Neuronal stem cell (in vitro differentiated cells): Measurements from ENCODE around the gene RRAGC. TPM values are rescaled to one million over a fixed set of nuclear protein-coding genes. Genes with fewer than 3 reads are reported as not detected.
A peak's percentile ranks its signal among the peaks of the same experiment; 100 is the strongest.

Experiments used
- DNase-seq: peaks from one replicate; pipeline ENCODE4 v3.0.0-alpha.2; 2013; ENCODE audit warnings: low spot score
- H2AFZ ChIP-seq: one replicate; pipeline ENCODE4 v1.6.1; 2013; ENCODE audit warnings: mild to moderate bottlenecking, low read length, inconsistent platforms
- H2AK5ac ChIP-seq: 2 replicates; pipeline ENCODE4 v1.6.1; 2013; ENCODE audit warnings: low read depth, mild to moderate bottlenecking, inconsistent platforms, low read length, moderate library complexity, mixed read lengths
- H2BK120ac ChIP-seq: 2 replicates; pipeline ENCODE4 v1.6.1; 2013; ENCODE audit warnings: low read depth, mild to moderate bottlenecking, inconsistent platforms, low read length, moderate library complexity, mixed read lengths
- H2BK12ac ChIP-seq: one replicate; pipeline ENCODE4 v1.6.1; 2013; ENCODE audit warnings: low read length, inconsistent platforms
- H2BK15ac ChIP-seq: 2 replicates; pipeline ENCODE4 v1.6.1; 2013; ENCODE audit warnings: mild to moderate bottlenecking, low read length, inconsistent platforms, mixed read lengths
- H2BK5ac ChIP-seq: one replicate; pipeline ENCODE4 v1.6.1; 2013; ENCODE audit warnings: inconsistent platforms, mild to moderate bottlenecking, low read length, moderate library complexity
- H3K14ac ChIP-seq: one replicate; pipeline ENCODE4 v1.6.1; 2013; ENCODE audit warnings: low read length, inconsistent platforms
- H3K18ac ChIP-seq: 2 replicates; pipeline ENCODE4 v1.6.1; 2013; ENCODE audit warnings: low read length, inconsistent platforms
- H3K23ac ChIP-seq: 2 replicates; pipeline ENCODE4 v1.6.1; 2013; ENCODE audit warnings: low read depth, mild to moderate bottlenecking, mixed read lengths, low read length, inconsistent platforms; ENCODE audit not compliant: poor library complexity
- H3K27ac ChIP-seq: replicated peaks from 3 replicates; pipeline ENCODE4 v1.5.1; 2013; ENCODE audit warnings: low read length, inconsistent platforms
- H3K27me3 ChIP-seq, 3 experiments: 2 replicates each; pipeline ENCODE4 v1.6.1; 2013; ENCODE audit warnings: low read length in 3 of 3, mild to moderate bottlenecking in 2 of 3, inconsistent platforms in 1 of 3, low read depth in 1 of 3, mixed read lengths in 1 of 3, moderate library complexity in 1 of 3; ENCODE audit not compliant: control insufficient read depth in 3 of 3, insufficient read depth in 3 of 3
- H3K36me3 ChIP-seq, 2 donors: replicated peaks in 1 of 2; 2 replicates each; pipeline ENCODE4 v1.6.1; 2013; ENCODE audit warnings: low read length in 2 of 2; ENCODE audit not compliant: control insufficient read depth in 2 of 2, insufficient read depth in 2 of 2
- H3K4ac ChIP-seq: 2 replicates; pipeline ENCODE4 v1.6.1; 2013; ENCODE audit warnings: inconsistent platforms, mild to moderate bottlenecking, low read length, moderate library complexity
- H3K4me1 ChIP-seq, 2 donors: 1 replicate in 1 of 2; 2 replicates in 1 of 2; pipeline ENCODE4 v1.6.1; 2013; ENCODE audit warnings: low read length in 2 of 2, low read depth in 1 of 2; ENCODE audit not compliant: control insufficient read depth in 2 of 2, insufficient read depth in 1 of 2
- H3K4me2 ChIP-seq: one replicate; pipeline ENCODE4 v1.6.1; 2013; ENCODE audit warnings: mild to moderate bottlenecking, low read length, inconsistent platforms; ENCODE audit not compliant: insufficient read depth, poor library complexity, severe bottlenecking
- H3K4me3 ChIP-seq, 2 donors: 2 replicates each; pipeline ENCODE4 v1.5.1; 2013; ENCODE audit warnings: low read length in 2 of 2, mild to moderate bottlenecking in 2 of 2, inconsistent platforms in 1 of 2, moderate library complexity in 1 of 2
- H3K79me1 ChIP-seq: one replicate; pipeline ENCODE4 v1.6.1; 2013; ENCODE audit warnings: low read depth, mild to moderate bottlenecking, inconsistent platforms, low read length, moderate library complexity
- H3K9ac ChIP-seq: one replicate; pipeline ENCODE4 v1.6.1; 2013; ENCODE audit warnings: mild to moderate bottlenecking, low read depth, low read length, inconsistent platforms; ENCODE audit not compliant: poor library complexity
- H3K9me3 ChIP-seq, 2 donors: replicated peaks in 1 of 2; 2 replicates each; pipeline versions ENCODE3 to v1.6.1; 2013; ENCODE audit warnings: low read length in 2 of 2, mild to moderate bottlenecking in 2 of 2, inconsistent platforms in 1 of 2, low read depth in 1 of 2, mixed read lengths in 1 of 2, moderate library complexity in 1 of 2; ENCODE audit not compliant: control insufficient read depth in 2 of 2, insufficient read depth in 1 of 2
- H4K8ac ChIP-seq: one replicate; pipeline ENCODE4 v1.6.1; 2013; ENCODE audit warnings: low read depth, mild to moderate bottlenecking, inconsistent platforms, low read length, moderate library complexity
- H4K91ac ChIP-seq: one replicate; pipeline ENCODE4 v1.6.1; 2013; ENCODE audit warnings: low read length, low read depth, mild to moderate bottlenecking, inconsistent platforms; ENCODE audit not compliant: poor library complexity
- WGBS, 2 donors: extraction: QIAGEN DNeasy Blood & Tissue Kit; methylation state at CpG; one replicate each; pipeline ENCODE4 v1.1.7; 2013; ENCODE audit warnings: missing lambda C conversion rate in 2 of 2, mixed read lengths in 1 of 2; ENCODE audit not compliant: insufficient read length in 2 of 2, insufficient replicate concordance in 1 of 2; ENCODE audit errors: extremely low coverage in 2 of 2; 5-methylcytosine and 5-hydroxymethylcytosine counted together
- polyA plus RNA-seq, 2 experiments: library from polyadenylated mRNA; stranded (reverse); fragments of 200-250 nt; gene quantifications; one replicate each; pipeline ENCODE4 v1.2.3, GENCODE V29; 2013

RRAGC gene, protein sequence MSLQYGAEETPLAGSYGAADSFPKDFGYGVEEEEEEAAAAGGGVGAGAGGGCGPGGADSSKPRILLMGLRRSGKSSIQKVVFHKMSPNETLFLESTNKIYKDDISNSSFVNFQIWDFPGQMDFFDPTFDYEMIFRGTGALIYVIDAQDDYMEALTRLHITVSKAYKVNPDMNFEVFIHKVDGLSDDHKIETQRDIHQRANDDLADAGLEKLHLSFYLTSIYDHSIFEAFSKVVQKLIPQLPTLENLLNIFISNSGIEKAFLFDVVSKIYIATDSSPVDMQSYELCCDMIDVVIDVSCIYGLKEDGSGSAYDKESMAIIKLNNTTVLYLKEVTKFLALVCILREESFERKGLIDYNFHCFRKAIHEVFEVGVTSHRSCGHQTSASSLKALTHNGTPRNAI
- polyA plus RNA-seq (2013, experiment 1 of 2): 15.3 TPM
- polyA plus RNA-seq (2013, experiment 2 of 2): 15.6 TPM

DNA sequence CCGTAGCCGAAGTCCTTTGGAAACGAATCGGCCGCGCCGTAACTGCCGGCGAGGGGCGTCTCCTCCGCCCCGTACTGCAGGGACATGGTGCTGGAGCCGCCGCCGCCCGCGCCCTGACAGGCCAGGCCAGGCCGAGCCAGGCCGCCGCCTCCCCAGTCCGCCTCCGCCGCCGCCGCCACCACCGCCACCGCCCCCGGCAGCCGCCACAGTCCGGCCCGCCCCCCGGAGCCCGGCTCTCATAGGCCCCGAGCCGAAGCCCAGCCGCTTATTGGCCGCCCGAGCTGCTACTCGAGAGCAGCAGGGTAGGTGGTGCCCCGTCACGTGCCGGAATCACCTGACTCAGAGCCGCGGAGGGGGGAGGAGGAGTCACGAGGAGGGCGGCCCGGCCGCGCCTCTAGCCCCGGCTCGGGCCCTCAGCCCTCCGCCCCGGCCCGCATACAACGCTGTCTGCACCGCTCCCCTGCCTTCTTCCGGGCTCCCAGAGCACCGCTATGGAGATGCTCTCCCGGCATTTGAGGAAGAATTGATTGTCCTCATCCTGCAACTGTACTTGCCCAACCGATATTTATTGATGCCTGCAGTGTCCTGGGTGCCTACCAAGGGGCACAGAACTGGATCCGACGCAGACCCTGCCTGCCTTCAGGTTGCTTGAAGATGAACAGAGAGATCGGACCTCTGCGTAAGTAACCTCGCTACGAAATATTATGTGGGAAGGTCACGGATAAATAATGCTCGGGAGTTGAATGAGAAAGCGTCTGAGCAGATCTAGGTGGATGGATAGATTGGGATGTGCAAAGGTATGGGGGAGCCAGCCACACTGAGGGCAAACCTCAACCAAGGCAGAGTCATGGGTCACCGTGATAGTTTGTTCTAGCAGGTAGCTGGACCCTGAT lies at the start of gene RRAGC:
Gene RRAGC (minus strand): TSS at position 212 of the 893 bp plus-strand sequence. CDS start 126 bp downstream, at position 86.
- Histone ChIP-seq H3K79me1 (peaks cover 5% of the 10 kb centered on the region), H3K4me1 (peaks cover 3 to 5% of the 10 kb centered on the region in 2 donors), H3K9me3 (no peaks in the 10 kb centered on the region), H3K4me3 (peak within 1 kb of the TSS; percentile 96 to 97), H2BK120ac (no peak within 1 kb of the TSS), H4K91ac (no peak within 1 kb of the TSS), H3K27me3 (no peaks in the 10 kb centered on the region), H3K14ac (no peak within 1 kb of the TSS), H3K18ac (peak within 1 kb of the TSS; percentile 88), H2AK5ac (no peak within 1 kb of the TSS), H4K8ac (no peak within 1 kb of the TSS), H3K27ac (no peak within 1 kb of the TSS), H3K9ac (peak within 1 kb of the TSS; percentile 93), H2BK15ac (no peak within 1 kb of the TSS), H2BK12ac (no peak within 1 kb of the TSS), H3K4ac (no peak within 1 kb of the TSS), H2BK5ac (no peak within 1 kb of the TSS), H3K23ac (peak within 1 kb of the TSS; percentile 92), H3K4me2 (peak within 1 kb of the TSS; percentile 72), H3K36me3 (peaks cover 9 to 57% of the 10 kb centered on the region in 2 donors), H2AFZ (peak within 1 kb of the TSS; percentile 94)
- no CpG with 5 or more reads among the region's 70 CpGs for WGBS, 2 donors
- peak; percentile 97 for DNase-seq

DNA sequence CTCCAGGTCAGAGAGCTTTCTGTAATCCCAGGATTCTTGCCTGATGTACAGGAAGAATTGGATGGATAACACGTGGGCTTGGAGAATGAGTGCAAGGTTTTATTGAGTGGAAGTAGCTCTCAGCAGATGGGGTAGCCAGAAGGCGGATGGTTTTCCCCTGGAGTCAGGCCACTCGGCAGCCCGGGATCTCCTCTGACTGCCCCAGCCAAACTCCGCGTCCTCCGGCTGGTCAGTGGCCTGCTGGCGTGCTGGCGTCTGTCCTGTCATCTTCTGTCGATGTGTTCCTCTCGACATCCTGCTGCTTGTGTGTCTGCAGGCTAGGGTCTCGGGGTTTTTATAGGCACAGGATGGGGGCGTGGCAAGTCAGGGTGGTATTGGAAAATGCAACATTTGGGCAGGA lies 49.2 kb upstream of the RRAGC start:
- DNase-seq: no peak
- Histone ChIP-seq H3K4ac (no peak overlapping the region), H3K4me1 (no peaks in the 10 kb centered on the region), H3K4me2 (no peak overlapping the region), H2BK12ac (no peak overlapping the region), H3K14ac (no peak overlapping the region), H3K9me3 (peaks cover 0 to 5% of the 10 kb centered on the region in 2 donors), H3K36me3 (no peaks in the 10 kb centered on the region), H2BK15ac (no peak overlapping the region), H3K27me3 (no peaks in the 10 kb centered on the region), H3K23ac (peak overlapping the region; percentile 31), H3K79me1 (no peaks in the 10 kb centered on the region), H2AK5ac (no peak overlapping the region), H2AFZ (no peak overlapping the region), H4K91ac (no peak overlapping the region), H2BK120ac (no peak overlapping the region), H4K8ac (peak overlapping the region; percentile 72), H3K18ac (peak overlapping the region; percentile 71), H3K9ac (no peak overlapping the region), H3K27ac (no peak overlapping the region), H3K4me3 (no peak overlapping the region), H2BK5ac (no peak overlapping the region)
- no CpG with 5 or more reads among the region's 13 CpGs for WGBS, 2 donors

DNA sequence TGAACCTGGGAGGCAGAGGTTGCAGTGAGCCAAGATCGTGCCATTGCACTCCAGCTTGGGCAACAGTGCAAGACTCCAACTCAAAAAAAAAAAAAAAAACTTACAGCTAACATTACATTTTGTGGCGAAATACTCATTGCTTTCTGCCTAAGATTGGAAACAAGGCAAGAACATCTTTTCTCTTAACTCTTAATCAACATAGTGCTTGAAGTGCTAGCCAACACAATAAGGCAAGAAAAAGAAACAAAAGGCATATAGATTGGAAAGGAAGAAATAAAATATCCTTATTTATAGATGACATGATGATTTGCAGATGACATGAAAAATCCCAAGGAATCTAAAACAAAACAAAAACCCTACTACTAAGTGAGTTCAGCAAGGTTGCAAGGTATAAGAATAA lies 46.4 kb upstream of the RRAGC start:
- no peak overlapping the region for H3K27ac ChIP-seq
- no peak overlapping the region for H3K14ac ChIP-seq

DNA sequence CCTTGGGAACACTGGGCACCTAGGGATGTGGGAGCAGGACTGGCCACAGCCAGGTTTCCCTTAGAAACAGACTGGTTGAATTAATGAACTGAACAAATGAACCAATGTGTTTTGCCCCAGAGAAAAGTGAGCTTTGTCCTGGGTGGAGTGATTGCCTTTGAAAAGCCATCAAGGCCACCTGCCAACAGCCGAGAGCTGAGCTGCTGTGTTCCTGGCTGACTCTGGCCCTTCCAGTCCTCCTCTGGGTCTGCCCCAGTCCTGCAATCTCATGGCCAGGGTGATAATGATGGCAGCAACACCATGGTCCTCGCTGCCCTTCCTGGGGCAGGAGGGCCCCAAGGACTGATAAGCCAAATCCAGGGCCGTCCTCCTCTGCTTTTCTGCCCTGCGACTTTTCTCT lies 40.0 kb upstream of the RRAGC start:
- no peak overlapping the region for H3K27ac ChIP-seq
- no peak overlapping the region for H2AFZ ChIP-seq
- peak overlapping the region in 1 of 2 donors; percentile 14 for H3K4me3 ChIP-seq
- H3K27me3 ChIP-seq: no peaks in the 10 kb centered on the region
- no peak overlapping the region for H2BK5ac ChIP-seq
- no peak overlapping the region for H2BK120ac ChIP-seq
- no peak overlapping the region for H3K4me2 ChIP-seq
- H3K9ac ChIP-seq: no peak overlapping the region
- no peaks in the 10 kb centered on the region for H3K4me1 ChIP-seq
- no CpG with 5 or more reads among the region's 4 CpGs for WGBS, 2 donors
- H3K79me1 ChIP-seq: no peaks in the 10 kb centered on the region
- H2BK12ac ChIP-seq: no peak overlapping the region
- no peak overlapping the region for H4K91ac ChIP-seq
- H2BK15ac ChIP-seq: no peak overlapping the region
- H4K8ac ChIP-seq: no peak overlapping the region
- H3K23ac ChIP-seq: no peak overlapping the region
- no peak overlapping the region for H3K4ac ChIP-seq
- no peak for DNase-seq
- H2AK5ac ChIP-seq: no peak overlapping the region
- H3K9me3 ChIP-seq: no peaks in the 10 kb centered on the region
- H3K14ac ChIP-seq: no peak overlapping the region
- H3K18ac ChIP-seq: no peak overlapping the region
- no peaks in the 10 kb centered on the region for H3K36me3 ChIP-seq

More for the DNA sequence above, 46.4 kb upstream of the RRAGC start:
- H3K27me3 ChIP-seq: no peaks in the 10 kb centered on the region
- H2BK15ac ChIP-seq: no peak overlapping the region
- H3K9ac ChIP-seq: no peak overlapping the region
- H2AFZ ChIP-seq: no peak overlapping the region
- H2BK5ac ChIP-seq: no peak overlapping the region
- no peak overlapping the region for H3K4me3 ChIP-seq
- no peak overlapping the region for H3K18ac ChIP-seq
- no peak overlapping the region for H2BK120ac ChIP-seq
- WGBS, 2 donors: no CpG with 5 or more reads among the region's 2 CpGs
- H3K23ac ChIP-seq: no peak overlapping the region
- DNase-seq: no peak
- no peak overlapping the region for H2BK12ac ChIP-seq
- peaks cover 0 to 5% of the 10 kb centered on the region in 2 donors for H3K9me3 ChIP-seq
- no peaks in the 10 kb centered on the region for H3K36me3 ChIP-seq
- no peaks in the 10 kb centered on the region for H3K79me1 ChIP-seq
- H3K4me1 ChIP-seq: no peaks in the 10 kb centered on the region
- no peak overlapping the region for H4K91ac ChIP-seq
- no peak overlapping the region for H2AK5ac ChIP-seq
- no peak overlapping the region for H3K4me2 ChIP-seq
- no peak overlapping the region for H4K8ac ChIP-seq
- no peak overlapping the region for H3K4ac ChIP-seq
